IMR-90 (cell line): ENCODE data around the gene EPHX1. TPM values are rescaled to one million over a fixed set of nuclear protein-coding genes. Genes with fewer than 3 reads are reported as not detected.

ENCODE experiments used
- ATAC-seq: fragments of 200-7000 bp; cut with Tn5 transposase; 2 replicates; pipeline ENCODE4 v1.9.1; 2020; ENCODE audit warnings: low read depth, mild to moderate bottlenecking, moderate library complexity
- BruUV-seq: library from RNA; stranded (reverse); fragments of 400-500 nt; replicated peaks from 2 replicates; lab custom pipeline; 2021; lab: Mats Ljungman, UMichigan
- CTCF ChIA-PET: fragments of 300-600 bp; formaldehyde crosslinking; extraction: SDS; loops from one replicate; lab custom pipeline; 2021; ENCODE audit warnings: antibody characterized with exemption; lab: Yijun Ruan, JAX
- POLR2A ChIA-PET: fragments of 300-600 bp; sonication (Branson Sonifier 250); formaldehyde crosslinking; loops from one replicate; lab custom pipeline; 2022; ENCODE audit warnings: antibody characterized with exemption; ENCODE audit not compliant: unreplicated experiment; lab: Charles Lee
- DNase-seq: peaks from one replicate; pipeline ENCODE4 v3.0.0; 2013
- H2AFZ ChIP-seq: replicated peaks from 2 replicates; pipeline ENCODE3; 2013; ENCODE audit warnings: low read length, mild to moderate bottlenecking; ENCODE audit not compliant: poor library complexity
- H2AK5ac ChIP-seq: 2 replicates; pipeline ENCODE4 v1.6.1; 2013; ENCODE audit warnings: low read depth, low read length, inconsistent platforms
- H2AK9ac ChIP-seq: replicated peaks from 2 replicates; pipeline ENCODE3; 2013; ENCODE audit warnings: mild to moderate bottlenecking, low read depth, low read length, moderate library complexity; ENCODE audit not compliant: poor library complexity
- H2BK120ac ChIP-seq: 2 replicates; pipeline ENCODE4 v1.6.1; 2013; ENCODE audit warnings: low read depth, low read length, inconsistent platforms
- H2BK15ac ChIP-seq: 3 replicates; pipeline ENCODE4 v1.6.1; 2013; ENCODE audit warnings: low read depth, low read length, inconsistent platforms
- H2BK20ac ChIP-seq: 2 replicates; pipeline ENCODE4 v1.6.1; 2013; ENCODE audit warnings: low read depth, mild to moderate bottlenecking, inconsistent platforms, low read length, moderate library complexity
- H2BK5ac ChIP-seq: 2 replicates; pipeline ENCODE4 v1.6.1; 2013; ENCODE audit warnings: mild to moderate bottlenecking, low read depth, low read length, inconsistent platforms; ENCODE audit not compliant: poor library complexity, severe bottlenecking
- H3K14ac ChIP-seq: replicated peaks from 2 replicates; pipeline ENCODE4 v1.6.1; 2013; ENCODE audit warnings: low read depth, low read length, inconsistent platforms
- H3K18ac ChIP-seq: 2 replicates; pipeline ENCODE4 v1.6.1; 2013; ENCODE audit warnings: low read depth, low read length, control low read depth
- H3K23ac ChIP-seq: 2 replicates; pipeline ENCODE4 v1.6.1; 2013; ENCODE audit warnings: low read depth, low read length, inconsistent platforms
- H3K27ac ChIP-seq: 2 replicates; pipeline ENCODE4 v1.5.1; 2013; ENCODE audit warnings: mild to moderate bottlenecking, control low read depth, low read length; ENCODE audit not compliant: insufficient read depth
- H3K27me3 ChIP-seq: 2 replicates; pipeline ENCODE4 v1.6.1; 2013; ENCODE audit warnings: low read length; ENCODE audit not compliant: control insufficient read depth, insufficient read depth
- H3K36me3 ChIP-seq: 2 replicates; pipeline ENCODE4 v1.6.1; 2013; ENCODE audit warnings: low read length, mixed read lengths; ENCODE audit not compliant: control insufficient read depth, insufficient read depth
- H3K4ac ChIP-seq: 2 replicates; pipeline ENCODE4 v1.6.1; 2013; ENCODE audit warnings: low read depth, low read length, inconsistent platforms
- H3K4me1 ChIP-seq: 2 replicates; pipeline ENCODE4 v1.6.1; 2013; ENCODE audit warnings: low read length, mixed read lengths; ENCODE audit not compliant: control insufficient read depth, insufficient read depth
- H3K4me2 ChIP-seq: 2 replicates; pipeline ENCODE4 v1.6.1; 2013; ENCODE audit warnings: low read depth, mild to moderate bottlenecking, control low read depth, low read length, moderate library complexity
- H3K4me3 ChIP-seq: 2 replicates; pipeline ENCODE4 v1.5.1; 2013; ENCODE audit warnings: low read depth, mild to moderate bottlenecking, control low read depth, low read length, moderate library complexity; ENCODE audit not compliant: insufficient read depth
- H3K56ac ChIP-seq: 2 replicates; pipeline ENCODE4 v1.6.1; 2013; ENCODE audit warnings: low read length, inconsistent platforms; ENCODE audit not compliant: insufficient read depth; ENCODE audit errors: extremely low read depth
- H3K79me1 ChIP-seq, 2 experiments: 2 replicates each; pipeline ENCODE4 v1.6.1; 2013; ENCODE audit warnings: low read length in 2 of 2, inconsistent platforms in 1 of 2, low read depth in 1 of 2
- H3K9ac ChIP-seq: 2 replicates; pipeline ENCODE4 v1.6.1; 2013; ENCODE audit warnings: low read depth, low read length, control low read depth
- H3K9me1 ChIP-seq: 2 replicates; pipeline ENCODE4 v1.6.1; 2013; ENCODE audit warnings: low read length, inconsistent platforms; ENCODE audit not compliant: insufficient read depth
- H3K9me3 ChIP-seq: 2 replicates; pipeline ENCODE4 v1.6.1; 2013; ENCODE audit warnings: low read length; ENCODE audit not compliant: control insufficient read depth, insufficient read depth
- H4K20me1 ChIP-seq: 2 replicates; pipeline ENCODE4 v1.6.1; 2013; ENCODE audit warnings: low read length, inconsistent platforms; ENCODE audit not compliant: insufficient read depth
- H4K5ac ChIP-seq: 2 replicates; pipeline ENCODE4 v1.6.1; 2013; ENCODE audit warnings: mild to moderate bottlenecking, low read depth, low read length, control low read depth
- H4K8ac ChIP-seq, 2 experiments: 2 replicates each; pipeline ENCODE4 v1.6.1; 2013; ENCODE audit warnings: low read depth in 2 of 2, low read length in 2 of 2, control low read depth in 1 of 2, inconsistent platforms in 1 of 2
- H4K91ac ChIP-seq: 2 replicates; pipeline ENCODE4 v1.6.1; 2013; ENCODE audit warnings: low read depth, low read length, inconsistent platforms; ENCODE audit not compliant: insufficient read depth
- CEBPB ChIP-seq: IDR thresholded peaks from 2 replicates; pipeline ENCODE4 v1.6.1; 2012; ENCODE audit warnings: low read depth, low read length, improper control_type of control experiment
- CHD1 ChIP-seq: IDR thresholded peaks from 2 replicates; pipeline ENCODE4 v1.6.1; 2012; ENCODE audit warnings: low read depth, low read length, improper control_type of control experiment
- MAZ ChIP-seq: IDR thresholded peaks from 2 replicates; pipeline ENCODE4 v1.6.1; 2012; ENCODE audit warnings: low read depth, mild to moderate bottlenecking, low read length, improper control_type of control experiment, moderate library complexity, borderline replicate concordance
- NFE2L2 ChIP-seq: fragments of 150-350 bp; IDR thresholded peaks from 2 replicates; pipeline ENCODE4 v1.6.1; 2016; ENCODE audit warnings: low read depth, mild to moderate bottlenecking, low read length
- RAD21 ChIP-seq: IDR thresholded peaks from 2 replicates; pipeline ENCODE4 v1.6.1; 2012; ENCODE audit warnings: low read length, improper control_type of control experiment
- RCOR1 ChIP-seq: IDR thresholded peaks from 2 replicates; pipeline ENCODE4 v1.6.1; 2012; ENCODE audit warnings: mild to moderate bottlenecking, low read length, improper control_type of control experiment; ENCODE audit not compliant: insufficient replicate concordance
- WGBS, 2 experiments: methylation state at CpG; one replicate each; pipeline versions ENCODE4 v1.1.5 to v1.1.7; 2013; ENCODE audit warnings: missing lambda C conversion rate in 2 of 2; ENCODE audit not compliant: insufficient read length in 1 of 2; ENCODE audit errors: extremely low coverage in 2 of 2; 5-methylcytosine and 5-hydroxymethylcytosine counted together
- dilution Hi-C: fragments of 300-500 bp; cut with HindIII; formaldehyde crosslinking; loops from one replicate; pipeline ENCODE4 v1.14.3; 2018; ENCODE audit warnings: low sequenced_read_pairs; ENCODE audit not compliant: unreplicated experiment
- in situ Hi-C: fragments of 300-500 bp; cut with MboI; formaldehyde crosslinking; loops from 3 replicates; pipeline ENCODE4 v1.14.3; 2019; ENCODE audit warnings: low sequenced_read_pairs, inconsistent platforms, mixed read lengths
- intact Hi-C: fragments of 100-400 bp; cut with micrococcal nuclease; formaldehyde crosslinking; loops from 2 replicates; pipeline ENCODE4 v1.10.0; 2022
- polyA plus RNA-seq, 3 experiments: library from polyadenylated mRNA; depleted of rRNA; stranded (reverse); fragments of >200 nt; gene quantifications; 2 replicates each; pipeline ENCODE4 v1.2.3, GENCODE V29; 2012; ENCODE audit warnings: low replicate concordance in 1 of 3
- total RNA-seq: library from RNA; depleted of rRNA; stranded (reverse); fragments of >200 nt; gene quantifications from 2 replicates; pipeline ENCODE4 v1.2.3, GENCODE V29; 2012
- TF ChIP-seq, protein P1 (sequence below): fragments of 150-350 bp; IDR thresholded peaks from 2 replicates; pipeline ENCODE4 v1.6.1; 2016; ENCODE audit warnings: low read depth, mild to moderate bottlenecking, low read length, moderate library complexity, borderline replicate concordance
- TF ChIP-seq, protein P2 (sequence below): conservative IDR thresholded peaks from 2 replicates; pipeline ENCODE4 v1.5.1; 2012; ENCODE audit warnings: mild to moderate bottlenecking, low read depth, low read length, improper control_type of control experiment

The EPHX1 gene
- total and polyA plus RNA-seq, 2 of the 4 experiments (the other 2 are of a cell fraction) = 20.3 to 46.3 TPM

DNA sequence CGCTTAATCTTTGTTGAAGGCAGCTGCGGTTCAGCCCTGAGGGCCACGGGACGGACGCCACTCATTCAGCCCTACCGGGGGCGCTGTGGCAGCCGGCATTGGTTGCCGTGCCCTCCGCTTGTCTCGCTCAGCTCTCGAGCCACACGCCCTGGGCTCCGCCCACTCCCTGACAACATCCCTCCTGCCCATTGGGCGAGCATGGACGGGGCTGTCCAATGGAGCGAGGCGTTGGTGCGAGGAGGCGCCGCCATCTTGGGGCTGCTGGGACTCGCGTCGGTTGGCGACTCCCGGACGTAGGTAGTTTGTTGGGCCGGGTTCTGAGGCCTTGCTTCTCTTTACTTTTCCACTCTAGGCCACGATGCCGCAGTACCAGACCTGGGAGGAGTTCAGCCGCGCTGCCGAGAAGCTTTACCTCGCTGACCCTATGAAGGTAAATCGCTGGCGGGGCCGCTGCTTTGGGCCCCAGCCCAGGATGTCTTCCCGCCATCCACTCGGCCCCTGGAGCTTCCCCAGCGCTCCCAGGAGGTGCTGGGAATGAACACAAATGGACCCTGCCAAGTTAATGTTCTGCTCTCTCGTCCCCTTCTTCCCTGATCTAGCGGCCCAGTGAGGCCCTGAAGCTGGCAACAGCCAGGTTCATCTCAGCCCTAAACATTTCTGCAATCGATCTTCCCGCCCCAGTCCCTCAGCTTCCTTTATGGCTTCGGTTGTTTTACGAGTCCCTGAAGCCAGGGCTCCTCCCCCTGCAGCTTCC, 32.2 kb upstream of the EPHX1 start, which contains the start of gene SRP9 (continued):
- TF ChIP-seq, protein P1, sequence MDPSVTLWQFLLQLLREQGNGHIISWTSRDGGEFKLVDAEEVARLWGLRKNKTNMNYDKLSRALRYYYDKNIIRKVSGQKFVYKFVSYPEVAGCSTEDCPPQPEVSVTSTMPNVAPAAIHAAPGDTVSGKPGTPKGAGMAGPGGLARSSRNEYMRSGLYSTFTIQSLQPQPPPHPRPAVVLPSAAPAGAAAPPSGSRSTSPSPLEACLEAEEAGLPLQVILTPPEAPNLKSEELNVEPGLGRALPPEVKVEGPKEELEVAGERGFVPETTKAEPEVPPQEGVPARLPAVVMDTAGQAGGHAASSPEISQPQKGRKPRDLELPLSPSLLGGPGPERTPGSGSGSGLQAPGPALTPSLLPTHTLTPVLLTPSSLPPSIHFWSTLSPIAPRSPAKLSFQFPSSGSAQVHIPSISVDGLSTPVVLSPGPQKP = no peak

DNA sequence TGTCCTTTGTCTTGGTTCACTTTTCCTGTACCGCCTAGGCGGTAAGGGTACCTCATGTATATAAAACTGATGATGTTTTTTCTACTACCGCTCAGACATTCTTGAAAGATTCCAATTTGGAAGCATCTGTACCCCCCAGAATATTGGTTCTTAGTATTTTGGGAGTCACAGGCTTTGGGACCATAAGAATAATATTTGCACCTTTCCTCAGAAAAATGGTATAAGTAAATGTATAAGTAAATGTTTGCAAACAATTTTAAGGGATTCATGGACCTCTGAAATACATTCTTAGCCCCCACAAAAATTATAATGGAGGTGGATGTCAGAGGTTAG, 31.6 kb upstream of the EPHX1 start:
- H3K4me1 ChIP-seq = no peaks in the 10 kb centered on the region
- no peaks in the 10 kb centered on the region for H3K9me3 ChIP-seq
- peak overlapping the region; percentile 96 for H2AK9ac ChIP-seq
- peak overlapping the region; percentile 88 for H3K4me3 ChIP-seq
- no peak overlapping the region for H2BK120ac ChIP-seq
- peak overlapping the region; percentile 90 for H3K56ac ChIP-seq
- peak overlapping the region; percentile 84 for H2BK5ac ChIP-seq
- dilution Hi-C loops (no loop called here), intact Hi-C loops (loop anchor here (2.0 to 5.0 kb wide), 2 partner anchors 32 to 69 kb away; partner anchors contain the start of gene EPHX1), in situ Hi-C loops (loop anchor here (5.0 kb wide), 1 partner anchor 301 kb away; no protein-coding TSS in a partner anchor)
- no peak overlapping the region; the same call in 1 of the 2 replicates for H3K23ac ChIP-seq
- H4K5ac ChIP-seq = peak overlapping the region; percentile 75
- H4K8ac ChIP-seq = peak overlapping the region; percentile 78 to 82; a peak in 3 of 4 replicates
- H2BK20ac ChIP-seq = no peak overlapping the region
- H3K36me3 ChIP-seq = peaks cover 2% of the 10 kb centered on the region; the same call in 1 of the 2 replicates
- ATAC-seq (no peak), DNase-seq (no peak)
- no peak overlapping the region for H3K18ac ChIP-seq
- WGBS, 2 experiments = no CpG with 5 or more reads among the region's 3 CpGs
- peak overlapping the region; percentile 96 for H3K9ac ChIP-seq
- H3K27me3 ChIP-seq = no peaks in the 10 kb centered on the region
- H3K27ac ChIP-seq = peak overlapping the region; percentile 96
- peak overlapping the region; percentile 75 for H4K91ac ChIP-seq
- H3K14ac ChIP-seq = peak overlapping the region; percentile 86
- peaks cover 3 to 13% of the 10 kb centered on the region in 2 experiments; a peak in 2 of 4 replicates for H3K79me1 ChIP-seq
- peaks cover 28% of the 10 kb centered on the region for H4K20me1 ChIP-seq
- H2AFZ ChIP-seq = peak overlapping the region; percentile 94
- ChIA-PET CTCF (interaction anchor here (0.6 to 3.0 kb wide), 7 partner anchors 31 to 304 kb away, joined by 3 to 17 read pairs (median 3); partner anchors contain the start of gene ENAH), POLR2A (interaction anchor here (0.5 to 1.6 kb wide), 2 partner anchors 81 to 123 kb away, joined by 3 to 7 read pairs; no protein-coding TSS in a partner anchor)
- BruUV-seq = no TSS peak
- 0 out of 2 replicates have a peak overlapping the region, but pooled peaks have one; percentile 60 for H2AK5ac ChIP-seq
- H2BK15ac ChIP-seq = no peak overlapping the region
- peak overlapping the region; percentile 95 for H3K4ac ChIP-seq
- H3K9me1 ChIP-seq = peaks cover 9% of the 10 kb centered on the region; the same call in 1 of the 2 replicates
- TF ChIP-seq, protein P2, sequence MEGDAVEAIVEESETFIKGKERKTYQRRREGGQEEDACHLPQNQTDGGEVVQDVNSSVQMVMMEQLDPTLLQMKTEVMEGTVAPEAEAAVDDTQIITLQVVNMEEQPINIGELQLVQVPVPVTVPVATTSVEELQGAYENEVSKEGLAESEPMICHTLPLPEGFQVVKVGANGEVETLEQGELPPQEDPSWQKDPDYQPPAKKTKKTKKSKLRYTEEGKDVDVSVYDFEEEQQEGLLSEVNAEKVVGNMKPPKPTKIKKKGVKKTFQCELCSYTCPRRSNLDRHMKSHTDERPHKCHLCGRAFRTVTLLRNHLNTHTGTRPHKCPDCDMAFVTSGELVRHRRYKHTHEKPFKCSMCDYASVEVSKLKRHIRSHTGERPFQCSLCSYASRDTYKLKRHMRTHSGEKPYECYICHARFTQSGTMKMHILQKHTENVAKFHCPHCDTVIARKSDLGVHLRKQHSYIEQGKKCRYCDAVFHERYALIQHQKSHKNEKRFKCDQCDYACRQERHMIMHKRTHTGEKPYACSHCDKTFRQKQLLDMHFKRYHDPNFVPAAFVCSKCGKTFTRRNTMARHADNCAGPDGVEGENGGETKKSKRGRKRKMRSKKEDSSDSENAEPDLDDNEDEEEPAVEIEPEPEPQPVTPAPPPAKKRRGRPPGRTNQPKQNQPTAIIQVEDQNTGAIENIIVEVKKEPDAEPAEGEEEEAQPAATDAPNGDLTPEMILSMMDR = no peak
- TF ChIP-seq MAZ (no peak), RAD21 (no peak), RCOR1 (no peak), CHD1 (no peak), NFE2L2 (no peak), CEBPB (no peak)
- TF ChIP-seq, protein P1 = no peak
- H3K4me2 ChIP-seq = peak overlapping the region; percentile 96
